HAP-1 (cell line): ENCODE results near the gene NACC2.

Experiments used
- DNase-seq, 2 experiments: peaks; one replicate each; pipeline ENCODE4 v3.0.0-alpha.2; 2016 to 2020; ENCODE audit warnings: low spot score in 2 of 2
- H3K27me3 ChIP-seq: fragments of 250-450 bp; sonication (Bioruptor Pico); 2 replicates; pipeline ENCODE4 v1.5.1; 2020; ENCODE audit warnings: low read depth, mild to moderate bottlenecking, moderate library complexity
- H3K36me3 ChIP-seq: fragments of 250-450 bp; sonication (Bioruptor Pico); replicated peaks from 2 replicates; pipeline ENCODE4 v1.5.1; 2020; ENCODE audit warnings: mild to moderate bottlenecking
- H3K4me1 ChIP-seq: fragments of 250-450 bp; sonication (Bioruptor Pico); 2 replicates; pipeline ENCODE4 v1.5.1; 2020; ENCODE audit warnings: mild to moderate bottlenecking
- H3K4me3 ChIP-seq: fragments of 250-450 bp; sonication (Bioruptor Pico); 2 replicates; pipeline ENCODE4 v1.5.1; 2020; ENCODE audit warnings: mild to moderate bottlenecking, moderate library complexity
- H3K9me3 ChIP-seq: fragments of 250-450 bp; sonication (Bioruptor Pico); 2 replicates; pipeline ENCODE4 v1.5.1; 2020; ENCODE audit warnings: mild to moderate bottlenecking, moderate library complexity
- in situ Hi-C: fragments of 300-500 bp; cut with MboI; formaldehyde crosslinking; loops from 3 replicates; pipeline ENCODE4 v1.14.3; 2020; ENCODE audit warnings: low sequenced_read_pairs, inconsistent platforms, mixed read lengths

Gene NACC2

DNA sequence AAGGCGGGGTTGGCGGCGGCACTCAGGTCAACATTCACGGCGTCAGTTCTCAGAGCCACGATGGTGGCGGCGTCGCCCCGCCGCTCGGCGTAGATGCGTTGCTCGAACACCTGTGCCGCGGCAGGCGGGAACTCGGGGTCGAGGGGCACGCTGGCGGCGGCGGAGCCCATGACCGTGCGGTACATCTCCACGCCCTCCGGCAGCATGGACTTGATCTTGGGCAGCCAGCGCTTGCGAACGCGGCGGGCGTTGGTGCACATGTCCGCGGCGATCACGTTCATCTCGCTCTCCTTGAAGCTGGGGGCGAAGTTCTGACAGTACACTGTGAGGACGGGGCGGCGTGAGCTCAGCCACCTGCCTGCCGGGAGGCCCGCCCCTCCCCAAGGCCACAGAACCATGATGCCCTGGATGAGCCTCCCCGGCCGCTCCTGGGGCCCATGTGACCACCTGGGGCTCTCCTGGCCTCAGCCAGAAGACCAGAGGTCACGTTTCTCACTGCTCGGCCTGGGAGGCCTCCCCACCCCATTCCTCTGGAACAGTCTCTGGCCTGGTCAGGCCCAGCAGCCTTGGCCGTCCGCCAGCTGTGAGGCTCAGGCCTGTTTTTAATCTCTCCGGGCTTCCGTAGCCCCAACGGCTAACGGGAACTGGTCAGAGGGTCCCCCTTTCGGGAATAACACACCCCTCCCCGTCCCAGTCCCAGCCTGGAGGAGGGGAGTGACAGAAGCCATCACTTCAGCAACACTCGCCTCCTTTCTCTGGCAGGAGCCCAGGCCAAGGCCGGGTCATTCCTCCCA is 83.2 kb downstream of the NACC2 start:
- Histone ChIP-seq H3K27me3 (no peaks in the 10 kb centered on the region), H3K4me3 (no peak overlapping the region), H3K9me3 (no peaks in the 10 kb centered on the region), H3K36me3 (peaks cover 3% of the 10 kb centered on the region; the same call in 1 of the 2 replicates), H3K4me1 (peaks cover under 1% of the 10 kb centered on the region)
- DNase-seq, result no peak
- in situ Hi-C loops, result no loop called here

- Histone ChIP-seq H3K27me3 (no peaks in the 10 kb centered on the region), H3K4me3 (no peak overlapping the region), H3K36me3 (peaks cover 3% of the 10 kb centered on the region; the same call in 1 of the 2 replicates), H3K9me3 (no peaks in the 10 kb centered on the region), H3K4me1 (peaks cover 6% of the 10 kb centered on the region)
- in situ Hi-C loops, result no loop called here
- DNase-seq, result no peak
These were observed 83.8 kb downstream of the NACC2 start for GRCh38 chr9:136011376-136011702.

DNA sequence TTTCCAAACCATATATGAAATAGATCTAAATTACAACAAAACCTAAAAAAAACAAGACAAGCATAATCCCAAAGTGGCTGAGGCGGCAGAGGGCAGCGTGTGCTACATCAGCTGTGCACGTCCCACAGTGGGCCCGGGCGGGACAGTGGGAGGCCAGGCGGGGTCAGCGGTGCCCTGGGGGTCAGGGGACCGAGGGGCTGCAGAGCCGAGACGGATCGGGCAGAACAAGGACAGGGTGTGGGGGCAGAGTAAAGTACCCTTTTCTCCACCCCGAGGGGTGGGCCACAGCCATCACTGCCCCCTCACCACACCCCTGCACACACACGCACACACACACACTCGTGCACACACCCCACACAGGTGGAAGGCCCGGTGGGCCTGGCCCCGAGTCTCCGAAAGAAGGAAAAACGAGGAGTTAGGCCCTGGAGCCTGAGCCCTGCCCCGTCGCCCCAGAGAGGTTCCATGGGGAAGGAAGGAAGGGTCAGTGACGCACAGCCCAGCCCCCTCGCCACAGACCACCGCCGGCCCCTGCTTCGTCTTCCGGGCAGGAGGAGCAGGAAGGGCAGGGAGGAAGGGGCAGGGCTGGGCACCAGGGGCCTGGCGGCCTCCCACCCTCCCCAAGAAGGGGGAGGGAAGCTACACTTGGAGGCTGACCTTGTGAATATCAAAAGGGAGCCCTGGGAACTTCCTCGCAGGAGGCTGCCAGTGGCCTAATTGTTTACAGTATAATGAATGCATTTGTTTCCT is 84.3 kb downstream of the NACC2 start:
- peaks cover 9% of the 10 kb centered on the region for H3K4me1 ChIP-seq

DNA sequence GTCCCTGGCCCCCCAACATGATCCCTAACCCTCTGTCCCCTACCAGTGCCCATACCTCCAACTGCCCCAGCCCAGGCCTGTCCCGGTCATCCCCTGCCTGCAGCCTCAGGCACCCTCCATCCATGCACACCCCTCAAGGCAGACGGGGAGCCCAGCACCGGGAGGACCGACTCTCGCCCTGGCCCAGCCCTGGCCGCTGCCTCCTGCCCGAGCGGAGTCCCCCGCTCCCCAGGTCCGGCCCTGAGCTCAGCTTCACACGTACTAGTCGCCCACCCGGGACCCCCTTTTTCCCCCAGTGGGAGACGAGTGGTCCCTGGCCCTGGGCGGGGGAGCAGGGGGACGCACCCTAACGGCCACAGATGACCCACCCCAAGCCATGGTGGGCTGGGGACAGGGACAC is 84.9 kb downstream of the NACC2 start:
- Histone ChIP-seq H3K36me3 (peaks cover 3% of the 10 kb centered on the region; the same call in 1 of the 2 replicates), H3K9me3 (no peaks in the 10 kb centered on the region), H3K4me1 (peaks cover 10% of the 10 kb centered on the region), H3K4me3 (no peak overlapping the region), H3K27me3 (no peaks in the 10 kb centered on the region)
- DNase-seq, result no peak
- in situ Hi-C loops, result no loop called here

More for the DNA sequence above, 84.3 kb downstream of the NACC2 start:
- Histone ChIP-seq H3K9me3 (no peaks in the 10 kb centered on the region), H3K4me3 (no peak overlapping the region), H3K27me3 (no peaks in the 10 kb centered on the region), H3K36me3 (peaks cover 3% of the 10 kb centered on the region; the same call in 1 of the 2 replicates)
- in situ Hi-C loops, result no loop called here
- DNase-seq, result no peak

DNA sequence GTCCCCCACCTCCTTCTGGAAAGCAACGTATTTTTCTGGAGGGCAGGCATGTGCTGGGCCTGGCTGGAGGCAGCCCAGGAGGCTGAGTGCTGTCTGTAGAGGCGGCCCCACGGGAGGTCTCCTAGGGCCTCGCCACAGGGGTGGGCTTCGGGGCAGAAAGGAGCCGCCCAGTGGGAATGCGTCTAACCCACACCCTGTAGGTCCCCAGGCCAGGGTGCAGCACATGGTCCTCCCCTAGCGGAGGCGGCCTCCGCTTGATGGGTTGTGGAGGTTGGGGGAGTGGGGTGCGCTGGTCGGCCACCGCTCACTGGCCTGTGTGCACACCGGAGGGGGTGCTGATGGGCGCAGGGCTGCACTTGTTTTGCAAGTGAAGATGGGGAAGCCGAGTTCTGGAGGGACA is 85.6 kb downstream of the NACC2 start:
- Histone ChIP-seq H3K27me3 (no peaks in the 10 kb centered on the region), H3K9me3 (no peaks in the 10 kb centered on the region), H3K4me3 (no peak overlapping the region), H3K4me1 (peaks cover 17% of the 10 kb centered on the region), H3K36me3 (peaks cover 3% of the 10 kb centered on the region; the same call in 1 of the 2 replicates)
- in situ Hi-C loops, result no loop called here
- DNase-seq, result no peak

GRCh38 chr9:136008693-136008997 is 86.4 kb downstream of the NACC2 start:
- Histone ChIP-seq H3K9me3 (no peaks in the 10 kb centered on the region), H3K27me3 (no peaks in the 10 kb centered on the region), H3K4me1 (peaks cover 24% of the 10 kb centered on the region), H3K4me3 (no peak overlapping the region), H3K36me3 (peaks cover 3% of the 10 kb centered on the region; the same call in 1 of the 2 replicates)
- in situ Hi-C loops, result no loop called here
- no peak for DNase-seq

DNA sequence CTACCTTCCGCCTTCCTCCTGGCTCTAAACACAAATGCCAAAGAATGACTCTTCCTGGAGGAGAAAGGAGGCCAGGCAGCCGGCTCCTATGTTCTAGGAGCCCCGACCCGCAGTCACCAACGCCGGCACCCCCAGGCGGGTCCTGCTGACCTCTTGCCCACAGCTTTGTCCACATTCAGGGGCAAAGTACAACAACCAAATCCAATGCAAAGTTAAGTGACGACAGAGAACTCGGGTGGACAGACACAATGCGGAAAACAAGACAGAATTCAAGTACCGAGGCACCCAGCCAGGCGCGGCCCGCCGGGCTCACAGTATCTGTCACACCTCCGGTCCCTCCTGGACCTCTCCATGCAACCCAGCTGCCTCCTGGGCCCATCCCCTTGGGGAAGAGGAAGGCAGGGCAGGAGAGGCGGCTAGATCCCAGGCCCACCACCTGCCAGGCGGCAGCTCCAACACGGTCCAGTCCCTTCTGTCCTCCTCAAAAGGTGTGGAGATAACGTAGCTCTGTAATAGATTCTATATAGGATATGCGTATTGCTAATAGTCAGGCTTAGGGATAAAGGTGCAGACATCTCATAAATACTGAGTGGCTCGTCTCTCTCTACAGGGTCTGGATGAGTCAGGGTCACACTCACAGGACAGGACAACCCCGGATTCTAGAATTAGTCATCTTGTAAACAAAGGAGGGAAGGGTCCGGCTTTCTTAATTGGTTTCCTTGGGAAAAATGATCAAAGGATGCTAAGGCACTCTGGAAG is 87.0 kb downstream of the NACC2 start:
- H3K36me3 ChIP-seq, result peaks cover 3% of the 10 kb centered on the region; the same call in 1 of the 2 replicates
- no peaks in the 10 kb centered on the region for H3K9me3 ChIP-seq
- peaks cover 24% of the 10 kb centered on the region for H3K4me1 ChIP-seq

DNA sequence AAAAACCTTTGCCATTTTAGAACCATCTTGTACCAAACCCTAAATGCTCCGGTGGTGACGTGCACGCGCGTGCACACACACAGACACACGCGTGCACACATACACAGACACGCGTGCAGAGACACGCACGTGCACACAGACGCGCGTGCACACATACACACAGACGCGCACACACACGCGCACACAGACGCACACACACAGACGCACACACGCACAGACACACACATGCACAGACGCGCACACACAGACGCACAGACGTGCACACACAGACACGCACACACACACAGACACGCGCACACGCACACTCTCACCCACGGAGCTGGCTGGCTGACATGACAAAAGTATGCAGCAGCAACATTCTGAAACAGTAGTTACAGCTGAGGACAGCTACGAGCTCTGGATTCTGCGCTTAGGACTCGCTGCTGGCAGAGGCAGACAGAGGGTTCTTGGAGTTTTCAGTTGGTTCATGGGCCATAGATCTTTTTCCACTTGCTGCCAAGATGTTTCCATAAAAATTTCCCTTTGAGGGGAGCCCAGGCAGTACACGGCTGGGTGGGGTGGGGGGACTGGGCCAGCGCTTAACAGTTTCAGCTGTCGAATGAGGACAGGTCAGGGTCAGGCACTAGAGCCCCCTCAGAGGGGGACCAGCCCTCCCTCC is 87.7 kb downstream of the NACC2 start:
- Histone ChIP-seq H3K36me3 (peaks cover 3% of the 10 kb centered on the region; the same call in 1 of the 2 replicates), H3K27me3 (no peaks in the 10 kb centered on the region), H3K4me3 (no peak overlapping the region), H3K9me3 (no peaks in the 10 kb centered on the region), H3K4me1 (peaks cover 24% of the 10 kb centered on the region)
- in situ Hi-C loops, result no loop called here
- DNase-seq, result no peak

More for the DNA sequence above, 87.0 kb downstream of the NACC2 start:
- no peak overlapping the region for H3K4me3 ChIP-seq
- no peaks in the 10 kb centered on the region for H3K27me3 ChIP-seq
- no peak for DNase-seq
- in situ Hi-C loops, result no loop called here

DNA sequence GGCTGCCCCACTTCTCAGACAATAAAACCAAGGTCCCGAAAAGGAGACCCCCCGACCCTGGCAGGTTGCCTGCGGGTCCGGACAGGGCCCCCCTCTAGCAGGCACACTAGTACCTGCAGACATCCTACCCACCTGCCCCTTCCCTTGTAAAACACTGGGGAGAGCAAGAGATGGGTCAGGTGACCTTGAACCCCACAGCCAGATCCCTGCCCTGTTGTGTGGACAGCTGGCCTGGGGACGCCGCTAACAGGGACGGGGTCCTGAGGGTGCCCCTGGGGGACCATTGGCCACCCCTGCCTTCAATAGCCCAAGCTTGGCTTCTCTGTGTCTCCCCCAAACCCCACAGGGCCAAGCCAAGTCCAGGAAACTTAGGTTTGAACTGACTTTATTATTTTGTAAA is 88.9 kb downstream of the NACC2 start:
- in situ Hi-C loops, result no loop called here
- H3K4me1 ChIP-seq, result peaks cover 24% of the 10 kb centered on the region
- no peaks in the 10 kb centered on the region for H3K9me3 ChIP-seq
- H3K27me3 ChIP-seq, result no peaks in the 10 kb centered on the region
- no peak overlapping the region for H3K4me3 ChIP-seq
- no peak for DNase-seq
- peaks cover 3% of the 10 kb centered on the region; the same call in 1 of the 2 replicates for H3K36me3 ChIP-seq

DNA sequence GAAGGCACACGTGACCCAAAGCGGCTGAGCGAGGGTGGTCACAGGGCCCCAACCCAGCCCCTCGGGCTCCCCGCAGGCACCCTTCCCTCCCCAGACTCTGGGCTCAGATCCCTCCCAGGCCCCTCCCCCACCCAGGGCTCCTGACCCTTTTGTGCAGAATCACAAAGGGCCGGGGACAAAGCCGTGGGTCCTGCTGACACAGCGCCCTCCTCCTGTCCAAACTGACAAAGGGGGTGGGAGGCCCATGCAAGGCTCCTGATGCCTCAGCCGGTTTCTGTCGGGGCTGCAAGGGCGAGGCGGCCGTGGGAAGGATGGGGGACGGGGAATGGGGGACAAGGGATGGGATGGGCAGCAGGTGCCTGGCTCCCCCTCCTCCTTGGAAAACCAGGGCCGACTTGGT is 90.4 kb downstream of the NACC2 start:
- H3K4me3 ChIP-seq, result no peak overlapping the region
- no peaks in the 10 kb centered on the region; the same call in 1 of the 2 replicates for H3K36me3 ChIP-seq
- H3K9me3 ChIP-seq, result no peaks in the 10 kb centered on the region
- H3K27me3 ChIP-seq, result no peaks in the 10 kb centered on the region
- DNase-seq, result peak; percentile 73 to 92
- H3K4me1 ChIP-seq, result peaks cover 24% of the 10 kb centered on the region
- in situ Hi-C loops, result no loop called here

- in situ Hi-C loops, result no loop called here
- H3K4me1 ChIP-seq, result peaks cover 24% of the 10 kb centered on the region
These were observed 90.9 kb downstream of the NACC2 start for GRCh38 chr9:136004219-136004618.

DNA sequence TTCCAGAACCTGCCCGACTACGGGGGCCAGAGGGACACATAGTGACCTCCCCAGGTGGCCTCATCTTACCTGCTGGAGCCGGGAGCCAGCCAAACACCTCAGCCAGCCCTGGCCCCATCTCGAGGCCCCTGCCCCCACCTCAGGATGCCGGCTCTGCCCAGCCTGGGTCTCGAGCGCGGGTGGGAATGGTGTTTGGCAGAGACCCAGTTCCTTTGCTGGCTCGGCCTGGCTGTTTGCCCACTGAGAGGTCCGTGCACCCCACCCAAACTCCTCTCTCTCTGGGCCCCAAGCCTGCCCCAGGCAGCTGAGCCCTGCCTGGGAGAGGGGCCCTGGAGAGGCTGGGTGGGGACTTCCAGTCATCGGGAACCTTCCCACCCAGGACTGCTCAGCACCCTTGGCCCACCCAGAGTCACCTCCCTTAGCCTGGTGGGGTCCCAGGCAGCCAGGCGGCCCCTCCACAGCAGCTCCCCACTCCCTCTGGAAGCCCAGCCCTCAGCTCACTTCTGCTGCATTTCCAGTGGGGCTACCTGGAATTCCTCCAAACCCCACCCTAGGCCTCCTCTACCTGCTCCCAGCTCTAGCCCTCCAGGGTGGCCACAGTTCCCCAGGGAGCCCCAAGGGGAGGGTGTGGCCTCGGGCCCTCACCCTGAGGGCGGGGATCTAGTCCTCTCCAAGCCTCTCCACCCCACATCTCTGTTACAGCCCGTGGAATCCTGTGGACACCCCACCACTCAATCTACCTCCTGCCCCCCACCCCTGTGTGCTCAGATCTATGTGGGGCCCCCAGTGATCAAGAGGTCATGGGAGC is 91.5 kb downstream of the NACC2 start:
- Histone ChIP-seq H3K4me3 (no peak overlapping the region), H3K4me1 (peaks cover 24% of the 10 kb centered on the region), H3K9me3 (no peaks in the 10 kb centered on the region), H3K27me3 (no peaks in the 10 kb centered on the region), H3K36me3 (no peaks in the 10 kb centered on the region)
- in situ Hi-C loops, result no loop called here
- DNase-seq, result no peak

More at GRCh38 chr9:136004219-136004618, 90.9 kb downstream of the NACC2 start:
- H3K4me3 ChIP-seq, result no peak overlapping the region
- H3K9me3 ChIP-seq, result no peaks in the 10 kb centered on the region
- no peaks in the 10 kb centered on the region; the same call in 1 of the 2 replicates for H3K36me3 ChIP-seq
- DNase-seq, result no peak
- no peaks in the 10 kb centered on the region for H3K27me3 ChIP-seq

DNA sequence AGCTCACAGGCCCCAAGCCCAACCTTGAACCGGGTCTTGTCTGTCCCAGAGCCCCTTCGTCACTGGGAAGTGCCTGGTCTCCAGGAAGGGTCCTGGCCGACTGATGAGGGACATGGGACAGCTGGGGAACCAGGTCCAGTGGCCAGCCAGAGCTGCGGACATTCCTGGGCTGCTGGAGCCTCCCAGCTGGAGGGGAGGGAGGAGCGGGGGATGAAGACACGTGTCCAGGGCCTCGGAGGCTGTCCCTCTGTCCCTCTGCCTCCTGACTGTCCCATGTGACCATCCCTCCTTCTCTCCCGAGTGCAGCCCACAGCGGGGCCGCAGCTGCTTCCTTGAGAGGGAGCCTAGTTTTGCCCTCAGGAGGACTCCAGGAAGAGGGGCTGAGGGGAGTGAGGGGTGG is 92.2 kb downstream of the NACC2 start:
- H3K36me3 ChIP-seq, result no peaks in the 10 kb centered on the region
- no peaks in the 10 kb centered on the region for H3K9me3 ChIP-seq
- H3K4me3 ChIP-seq, result no peak overlapping the region
- H3K4me1 ChIP-seq, result peaks cover 24% of the 10 kb centered on the region
- no peak for DNase-seq
- in situ Hi-C loops, result no loop called here
- H3K27me3 ChIP-seq, result no peaks in the 10 kb centered on the region
